Keratinocyte (primary cell): ENCODE results near the gene STX18. TPM values are rescaled to one million over a fixed set of nuclear protein-coding genes. Genes with fewer than 3 reads are reported as not detected.
A peak's percentile ranks its signal among the peaks of the same experiment; 100 is the strongest.

Experiments used
- DNase-seq: peaks from one replicate; pipeline ENCODE4 v3.0.0-alpha.2; 2011; ENCODE audit warnings: low read depth, missing footprints, low spot score
- FAIRE-seq: peaks from 2 replicates; lab custom pipeline; 2011; peaks lifted over from hg19 to GRCh38; lab: Jason Lieb, UNC
- H2AFZ ChIP-seq: 2 replicates; pipeline ENCODE4 v1.6.0; 2012; ENCODE audit warnings: low read length, control low read depth, inconsistent platforms; ENCODE audit not compliant: control insufficient read depth
- H3K27ac ChIP-seq: 2 replicates; pipeline ENCODE4 v1.5.1; 2011; ENCODE audit warnings: low read length; ENCODE audit not compliant: control insufficient read depth, insufficient read depth
- H3K27me3 ChIP-seq: 3 replicates; pipeline ENCODE4 v1.6.0; 2011; ENCODE audit warnings: low read length; ENCODE audit not compliant: control insufficient read depth, insufficient read depth; ENCODE audit errors: extremely low read depth
- H3K36me3 ChIP-seq, 2 experiments: 2 replicates in 1 of 2; 3 replicates in 1 of 2; pipeline ENCODE4 v1.5.1; 2011; ENCODE audit warnings: low read length in 2 of 2, mild to moderate bottlenecking in 1 of 2; ENCODE audit not compliant: control insufficient read depth in 2 of 2, insufficient read depth in 2 of 2; ENCODE audit errors: extremely low read depth in 1 of 2
- H3K4me1 ChIP-seq: 3 replicates; pipeline ENCODE4 v1.5.1; 2011; ENCODE audit warnings: low read length; ENCODE audit not compliant: control insufficient read depth, insufficient read depth; ENCODE audit errors: extremely low read depth
- H3K4me2 ChIP-seq: 3 replicates; pipeline ENCODE4 v1.6.0; 2011; ENCODE audit warnings: low read depth, low read length; ENCODE audit not compliant: control insufficient read depth, insufficient read depth; ENCODE audit errors: extremely low read depth
- H3K4me3 ChIP-seq, 3 experiments: fragments of 200-600 bp in 1 of 3; sonication (generic) in 1 of 3; 2 replicates in 2 of 3; 3 replicates in 1 of 3; pipeline ENCODE4 v1.5.1; 2011 to 2016; ENCODE audit warnings: low read length in 3 of 3, mild to moderate bottlenecking in 3 of 3, control low read depth in 2 of 3, inconsistent platforms in 1 of 3, low read depth in 1 of 3, mixed read lengths in 1 of 3, mixed run types in 1 of 3, moderate library complexity in 1 of 3; ENCODE audit not compliant: control insufficient read depth in 2 of 3, insufficient read depth in 2 of 3; ENCODE audit errors: extremely low read depth in 1 of 3
- H3K79me2 ChIP-seq: 2 replicates; pipeline ENCODE4 v1.6.0; 2012; ENCODE audit warnings: low read length; ENCODE audit not compliant: control insufficient read depth, insufficient read depth
- H3K9ac ChIP-seq: 3 replicates; pipeline ENCODE4 v1.6.0; 2011; ENCODE audit warnings: low read length; ENCODE audit not compliant: control insufficient read depth, insufficient read depth; ENCODE audit errors: extremely low read depth
- H3K9me1 ChIP-seq: 3 replicates; pipeline ENCODE4 v1.6.0; 2011; ENCODE audit warnings: low read length; ENCODE audit not compliant: control insufficient read depth, insufficient read depth; ENCODE audit errors: extremely low read depth
- H3K9me3 ChIP-seq: 2 replicates; pipeline ENCODE4 v1.5.1; 2012; ENCODE audit warnings: low read depth, low read length; ENCODE audit not compliant: control insufficient read depth
- H4K20me1 ChIP-seq: 3 replicates; pipeline ENCODE4 v1.6.0; 2011; ENCODE audit warnings: low read length; ENCODE audit not compliant: control insufficient read depth, insufficient read depth; ENCODE audit errors: extremely low read depth
- EZH2 ChIP-seq: IDR thresholded peaks from one replicate; pipeline ENCODE4 v1.6.1; 2012; ENCODE audit warnings: inconsistent platforms, mild to moderate bottlenecking, low read length, moderate library complexity
- dilution Hi-C: fragments of 300-500 bp; cut with MboI; formaldehyde crosslinking; loops from one replicate; pipeline ENCODE4 v1.7.0; 2020; ENCODE audit warnings: low sequenced_read_pairs; ENCODE audit not compliant: extremely low pct_ligation_motif_present
- polyA plus RNA-seq, 5 experiments: library from polyadenylated mRNA; depleted of rRNA in 3 of 5; stranded (reverse) in 3 of 5; stranded (forward) in 1 of 5; unstranded in 1 of 5; fragments of >200 nt; gene quantifications; 1 replicate in 1 of 5; 2 replicates in 3 of 5; 3 replicates in 1 of 5; pipeline versions ENCODE4 v1.2.1 to v1.2.3, GENCODE V29; 2011 to 2012; ENCODE audit warnings: missing spikeins in 2 of 5, low read depth in 1 of 5, low replicate concordance in 1 of 5
- TF ChIP-seq, protein P1 (sequence below), 3 experiments: IDR thresholded peaks in 1 of 3; conservative IDR thresholded peaks in 1 of 3; optimal IDR thresholded peaks in 1 of 3; 2 replicates in 2 of 3; 3 replicates in 1 of 3; pipeline versions ENCODE3 to v1.5.1; 2011; ENCODE audit warnings: low read length in 3 of 3, mild to moderate bottlenecking in 3 of 3, moderate library complexity in 2 of 3, control low read depth in 1 of 3, inconsistent platforms in 1 of 3; ENCODE audit not compliant: insufficient read depth in 2 of 3; ENCODE audit errors: extremely low read depth in 1 of 3

Gene STX18
- polyA plus RNA-seq, 1 donor (not counting 4 experiments of a cell fraction or from before 2014, with no cell fraction given) = 21.6 TPM

DNA sequence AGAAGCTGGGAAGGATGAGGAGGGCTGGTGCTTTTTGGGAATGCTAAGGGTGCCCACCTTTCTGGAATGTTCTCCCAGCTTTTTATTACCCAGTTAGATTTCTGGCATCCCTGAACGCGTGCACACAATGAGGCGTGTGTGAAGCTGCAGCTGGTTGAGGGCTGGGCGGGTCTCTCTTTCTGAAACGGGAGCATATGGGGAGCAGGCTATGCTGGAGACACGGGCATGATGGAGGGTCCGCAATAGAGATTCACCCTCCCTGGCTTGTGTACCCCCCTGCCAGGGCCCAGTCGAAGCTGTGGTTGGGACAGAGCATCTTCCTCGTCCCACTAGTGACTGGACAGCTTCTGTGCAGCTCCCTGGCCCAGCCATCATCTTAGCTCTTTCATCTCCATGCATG is 146.5 kb downstream of the STX18 start:
- H3K9me1 ChIP-seq = no peaks in the 10 kb centered on the region
- H3K36me3 ChIP-seq = peaks cover 8 to 9% of the 10 kb centered on the region in 2 experiments
- H3K27ac ChIP-seq = no peak overlapping the region
- no peak for FAIRE-seq
- H3K4me2 ChIP-seq = no peak overlapping the region
- no peaks in the 10 kb centered on the region for H3K79me2 ChIP-seq
- no peak overlapping the region for H3K9ac ChIP-seq
- peaks cover 3% of the 10 kb centered on the region for H4K20me1 ChIP-seq
- no peak for DNase-seq
- no peaks in the 10 kb centered on the region for H3K9me3 ChIP-seq
- dilution Hi-C loops = no loop called here
- H3K4me3 ChIP-seq = no peak overlapping the region
- TF ChIP-seq, protein P1, sequence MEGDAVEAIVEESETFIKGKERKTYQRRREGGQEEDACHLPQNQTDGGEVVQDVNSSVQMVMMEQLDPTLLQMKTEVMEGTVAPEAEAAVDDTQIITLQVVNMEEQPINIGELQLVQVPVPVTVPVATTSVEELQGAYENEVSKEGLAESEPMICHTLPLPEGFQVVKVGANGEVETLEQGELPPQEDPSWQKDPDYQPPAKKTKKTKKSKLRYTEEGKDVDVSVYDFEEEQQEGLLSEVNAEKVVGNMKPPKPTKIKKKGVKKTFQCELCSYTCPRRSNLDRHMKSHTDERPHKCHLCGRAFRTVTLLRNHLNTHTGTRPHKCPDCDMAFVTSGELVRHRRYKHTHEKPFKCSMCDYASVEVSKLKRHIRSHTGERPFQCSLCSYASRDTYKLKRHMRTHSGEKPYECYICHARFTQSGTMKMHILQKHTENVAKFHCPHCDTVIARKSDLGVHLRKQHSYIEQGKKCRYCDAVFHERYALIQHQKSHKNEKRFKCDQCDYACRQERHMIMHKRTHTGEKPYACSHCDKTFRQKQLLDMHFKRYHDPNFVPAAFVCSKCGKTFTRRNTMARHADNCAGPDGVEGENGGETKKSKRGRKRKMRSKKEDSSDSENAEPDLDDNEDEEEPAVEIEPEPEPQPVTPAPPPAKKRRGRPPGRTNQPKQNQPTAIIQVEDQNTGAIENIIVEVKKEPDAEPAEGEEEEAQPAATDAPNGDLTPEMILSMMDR (optimal IDR thresholded peaks at IDR 0.05 in 1 of 3, IDR thresholded peaks at IDR 0.05 in 1 of 3, conservative IDR thresholded peaks at IDR 0.05 in 1 of 3; ENCODE audit: extremely low read depth in 1 of 3, insufficient read depth in 2 of 3, low read length in 3 of 3) = no peak
- no peak for TF ChIP-seq EZH2
- no peak overlapping the region for H2AFZ ChIP-seq
- H3K4me1 ChIP-seq = peaks cover 49% of the 10 kb centered on the region
- no peaks in the 10 kb centered on the region for H3K27me3 ChIP-seq

DNA sequence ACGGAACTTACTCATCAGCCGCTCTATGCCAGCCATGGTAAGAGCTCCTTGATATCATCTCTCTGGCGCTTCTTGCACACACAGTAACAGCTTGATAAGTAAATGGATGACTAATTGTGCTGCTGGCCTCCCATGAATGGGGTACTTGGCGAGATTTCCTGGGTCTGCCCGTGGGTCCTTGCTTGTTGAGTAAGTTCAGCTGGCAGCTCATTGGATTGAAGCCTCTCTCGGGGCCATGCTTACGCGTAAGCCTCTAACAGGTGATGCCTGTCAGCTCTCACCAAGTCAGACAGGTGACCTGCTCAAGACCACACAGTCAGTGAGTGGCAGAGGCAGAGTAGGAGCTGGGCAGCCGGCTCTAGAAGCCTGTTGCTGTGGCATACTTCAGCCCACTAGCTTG is 147.2 kb downstream of the STX18 start:
- Histone ChIP-seq H3K79me2 (no peaks in the 10 kb centered on the region), H3K9ac (no peak overlapping the region), H3K4me3 (no peak overlapping the region), H3K9me1 (no peaks in the 10 kb centered on the region), H3K9me3 (no peaks in the 10 kb centered on the region), H4K20me1 (peaks cover 3% of the 10 kb centered on the region), H2AFZ (no peak overlapping the region), H3K4me1 (peaks cover 49% of the 10 kb centered on the region), H3K4me2 (peak overlapping the region; percentile 36), H3K27me3 (no peaks in the 10 kb centered on the region), H3K27ac (peak overlapping the region; percentile 49), H3K36me3 (peaks cover 8 to 11% of the 10 kb centered on the region in 2 experiments)
- no peak for TF ChIP-seq EZH2
- TF ChIP-seq, protein P1 (optimal IDR thresholded peaks at IDR 0.05 in 1 of 3, IDR thresholded peaks at IDR 0.05 in 1 of 3, conservative IDR thresholded peaks at IDR 0.05 in 1 of 3; ENCODE audit: extremely low read depth in 1 of 3, insufficient read depth in 2 of 3, low read length in 3 of 3) = no peak
- FAIRE-seq (peak; percentile 92), DNase-seq (peak; percentile 99)
- dilution Hi-C loops = no loop called here
